Neural crest cell (in vitro differentiated cells): ENCODE results near the gene ATP2C1. TPM values are rescaled to one million over a fixed set of nuclear protein-coding genes. Genes with fewer than 3 reads are reported as not detected.

Experiments
- DNase-seq: peaks from one replicate; pipeline ENCODE4 v3.0.0; 2021; ENCODE audit warnings: low read depth, mixed read lengths, low spot score
- H3K27ac Mint-ChIP-seq: one replicate; pipeline ENCODE4 v1.8.0; 2021; ENCODE audit warnings: mild to moderate bottlenecking, mixed read lengths; ENCODE audit not compliant: unreplicated experiment
- H3K27me3 Mint-ChIP-seq: 2 replicates; pipeline ENCODE4 v1.8.0; 2021; ENCODE audit warnings: low read depth, mild to moderate bottlenecking, mixed read lengths
- H3K36me3 Mint-ChIP-seq: 2 replicates; pipeline ENCODE4 v1.8.0; 2021; ENCODE audit warnings: low read depth, mild to moderate bottlenecking, mixed read lengths
- H3K4me1 Mint-ChIP-seq: 2 replicates; pipeline ENCODE4 v1.8.0; 2021; ENCODE audit warnings: mixed read lengths
- H3K4me3 Mint-ChIP-seq: one replicate; pipeline ENCODE4 v1.8.0; 2021; ENCODE audit warnings: mild to moderate bottlenecking, mixed read lengths
- H3K9me3 Mint-ChIP-seq: 2 replicates; pipeline ENCODE4 v1.8.0; 2021; ENCODE audit warnings: mixed read lengths
- total RNA-seq: library from RNA; stranded (reverse); gene quantifications from 2 replicates; pipeline ENCODE4 v1.2.1, GENCODE V29; 2021
- TF ChIP-seq, protein P1 (sequence below): fragments of 200-600 bp; sonication (generic); conservative IDR thresholded peaks from 2 replicates; pipeline ENCODE4 v1.5.0; 2021; ENCODE audit warnings: antibody characterized with exemption, mild to moderate bottlenecking

ATP2C1 gene
- total RNA-seq, 1 donor from 2014 or later, result 73.8 TPM

- DNase-seq, result no peak
- Mint-ChIP-seq H3K27me3 (no peaks in the 10 kb centered on the region), H3K9me3 (peaks cover 16% of the 10 kb centered on the region), H3K27ac (no peak overlapping the region), H3K4me3 (no peak overlapping the region), H3K36me3 (peaks cover 9% of the 10 kb centered on the region), H3K4me1 (peaks cover 12% of the 10 kb centered on the region)
- TF ChIP-seq, protein P1, sequence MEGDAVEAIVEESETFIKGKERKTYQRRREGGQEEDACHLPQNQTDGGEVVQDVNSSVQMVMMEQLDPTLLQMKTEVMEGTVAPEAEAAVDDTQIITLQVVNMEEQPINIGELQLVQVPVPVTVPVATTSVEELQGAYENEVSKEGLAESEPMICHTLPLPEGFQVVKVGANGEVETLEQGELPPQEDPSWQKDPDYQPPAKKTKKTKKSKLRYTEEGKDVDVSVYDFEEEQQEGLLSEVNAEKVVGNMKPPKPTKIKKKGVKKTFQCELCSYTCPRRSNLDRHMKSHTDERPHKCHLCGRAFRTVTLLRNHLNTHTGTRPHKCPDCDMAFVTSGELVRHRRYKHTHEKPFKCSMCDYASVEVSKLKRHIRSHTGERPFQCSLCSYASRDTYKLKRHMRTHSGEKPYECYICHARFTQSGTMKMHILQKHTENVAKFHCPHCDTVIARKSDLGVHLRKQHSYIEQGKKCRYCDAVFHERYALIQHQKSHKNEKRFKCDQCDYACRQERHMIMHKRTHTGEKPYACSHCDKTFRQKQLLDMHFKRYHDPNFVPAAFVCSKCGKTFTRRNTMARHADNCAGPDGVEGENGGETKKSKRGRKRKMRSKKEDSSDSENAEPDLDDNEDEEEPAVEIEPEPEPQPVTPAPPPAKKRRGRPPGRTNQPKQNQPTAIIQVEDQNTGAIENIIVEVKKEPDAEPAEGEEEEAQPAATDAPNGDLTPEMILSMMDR, result no peak
These were observed 28.4 kb upstream of the ATP2C1 start for GRCh38 chr3:130865489-130865888.

- no peaks in the 10 kb centered on the region for H3K27me3 Mint-ChIP-seq
- H3K4me1 Mint-ChIP-seq, result peaks cover 12% of the 10 kb centered on the region
- peaks cover 9% of the 10 kb centered on the region for H3K36me3 Mint-ChIP-seq
- H3K27ac Mint-ChIP-seq, result no peak overlapping the region
- TF ChIP-seq, protein P1, result no peak
- H3K4me3 Mint-ChIP-seq, result no peak overlapping the region
- DNase-seq, result no peak
- peaks cover 16% of the 10 kb centered on the region for H3K9me3 Mint-ChIP-seq
These were observed 27.6 kb upstream of the ATP2C1 start for GRCh38 chr3:130866327-130866726.

DNA sequence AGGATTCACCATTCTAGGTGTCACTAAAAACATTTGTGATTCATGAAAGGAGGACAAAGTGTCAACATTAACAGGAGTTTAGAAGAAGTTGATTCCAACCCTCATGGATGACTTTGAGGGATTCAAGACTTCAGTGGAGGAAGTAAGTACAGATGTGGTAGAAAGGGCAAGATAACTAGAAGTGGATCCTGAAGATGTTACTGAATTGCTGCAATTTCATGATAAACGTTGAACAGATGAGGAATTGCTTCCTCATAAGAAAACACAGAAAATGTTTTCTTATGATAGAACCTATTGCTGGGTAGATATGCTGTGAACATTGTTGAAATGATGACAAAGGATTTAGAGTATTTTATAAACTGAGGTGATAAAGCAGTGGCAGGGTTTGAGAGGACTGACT, 23.5 kb upstream of the ATP2C1 start:
- Mint-ChIP-seq H3K27me3 (no peaks in the 10 kb centered on the region), H3K4me1 (peaks cover 12% of the 10 kb centered on the region), H3K27ac (no peak overlapping the region), H3K4me3 (no peak overlapping the region), H3K9me3 (peaks cover 10% of the 10 kb centered on the region), H3K36me3 (peaks cover 6% of the 10 kb centered on the region)
- TF ChIP-seq, protein P1, result no peak
- no peak for DNase-seq

- TF ChIP-seq, protein P1, result no peak
- H3K4me1 Mint-ChIP-seq, result no peaks in the 10 kb centered on the region
- no peak for DNase-seq
- peaks cover 3% of the 10 kb centered on the region for H3K36me3 Mint-ChIP-seq
- no peak overlapping the region for H3K27ac Mint-ChIP-seq
- no peak overlapping the region for H3K4me3 Mint-ChIP-seq
- H3K9me3 Mint-ChIP-seq, result peaks cover 9% of the 10 kb centered on the region
- H3K27me3 Mint-ChIP-seq, result no peaks in the 10 kb centered on the region
These were observed 17.3 kb upstream of the ATP2C1 start for GRCh38 chr3:130876594-130876993.

DNA sequence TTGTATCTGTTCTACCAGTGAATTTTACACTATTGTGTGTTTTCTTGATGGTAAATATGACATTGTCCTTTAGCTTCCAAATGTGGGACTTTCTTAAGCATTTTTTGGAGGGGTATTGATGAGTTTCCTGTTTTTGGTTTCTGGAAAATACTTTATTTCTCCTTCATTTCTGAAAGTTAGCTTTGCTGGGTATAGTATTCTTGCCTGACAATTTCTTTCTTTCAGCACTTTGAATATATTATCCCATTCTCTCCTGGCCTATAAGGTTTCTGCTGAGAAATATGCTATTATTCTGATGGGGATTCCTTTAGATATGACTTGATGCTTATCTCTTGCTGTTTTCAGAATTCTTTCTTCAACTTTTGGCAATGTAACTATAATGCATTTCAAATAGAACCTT, 15.4 kb upstream of the ATP2C1 start:
- TF ChIP-seq, protein P1, result no peak
- Mint-ChIP-seq H3K36me3 (peaks cover 3% of the 10 kb centered on the region), H3K9me3 (peaks cover 9% of the 10 kb centered on the region), H3K27me3 (no peaks in the 10 kb centered on the region), H3K27ac (no peak overlapping the region), H3K4me3 (no peak overlapping the region), H3K4me1 (no peaks in the 10 kb centered on the region)
- DNase-seq, result no peak

DNA sequence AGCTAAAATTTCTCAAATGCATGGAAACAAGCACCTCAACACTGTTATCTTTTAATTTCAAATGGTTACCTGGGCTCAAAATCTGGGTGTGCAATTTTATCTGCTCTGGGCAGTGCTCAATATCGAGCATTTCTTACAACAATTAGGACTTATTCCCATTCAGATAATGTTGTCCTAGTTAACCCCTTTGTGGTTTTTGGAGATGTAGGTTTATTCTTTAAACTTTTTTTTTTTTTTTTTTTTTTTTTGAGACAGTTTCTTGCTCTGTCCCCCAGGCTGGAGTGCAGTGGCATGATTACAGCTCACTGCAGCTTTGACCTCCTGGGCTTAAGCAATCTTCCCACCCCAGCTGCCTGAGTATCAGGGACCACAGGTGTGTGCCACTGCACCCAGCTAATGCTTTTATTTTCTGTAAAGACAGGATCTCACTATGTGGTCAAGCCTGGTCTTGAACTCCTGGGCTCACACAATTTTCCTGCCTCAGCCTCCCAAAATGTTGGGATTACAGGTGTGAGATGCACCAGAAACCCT, 4.4 kb upstream of the ATP2C1 start:
- Mint-ChIP-seq H3K4me1 (peaks cover 5% of the 10 kb centered on the region), H3K4me3 (no peak overlapping the region), H3K36me3 (no peaks in the 10 kb centered on the region), H3K27me3 (no peaks in the 10 kb centered on the region), H3K27ac (no peak overlapping the region), H3K9me3 (no peaks in the 10 kb centered on the region)
- TF ChIP-seq, protein P1, result no peak
- DNase-seq, result no peak
